Lower leg skin (tissue), 4 donors: ENCODE results near the gene PNMA5. TPM values are rescaled to one million over a fixed set of nuclear protein-coding genes. Genes with fewer than 3 reads are reported as not detected.

Experiments used
- DNase-seq, 2 donors: peaks; one replicate each; pipeline ENCODE4 v3.0.0-alpha.2; 2019; ENCODE audit warnings: low spot score in 2 of 2
- H3K4me3 ChIP-seq: fragments of 200-600 bp; sonication (generic); 2 replicates; pipeline ENCODE4 v1.5.1; 2017; ENCODE audit warnings: mild to moderate bottlenecking, low read depth; ENCODE audit not compliant: poor library complexity, severe bottlenecking
- CTCF ChIP-seq, 3 donors: fragments of 450-650 bp; IDR thresholded peaks; one replicate each; pipeline ENCODE4 v1.5.1; 2016; ENCODE audit warnings: antibody characterized with exemption in 3 of 3, mild to moderate bottlenecking in 3 of 3, moderate library complexity in 2 of 3
- POLR2A ChIP-seq, 2 donors: fragments of 450-650 bp; IDR thresholded peaks; one replicate each; pipeline ENCODE4 v1.6.1; 2016 to 2017; ENCODE audit warnings: antibody characterized with exemption in 2 of 2, mild to moderate bottlenecking in 1 of 2, moderate library complexity in 1 of 2
- WGBS, 2 donors: methylation state at CpG; one replicate each; pipeline ENCODE4 v1.1.5; 2018; 5-methylcytosine and 5-hydroxymethylcytosine counted together
- intact Hi-C: fragments of 100-400 bp; cut with DNase I; formaldehyde crosslinking; loops from one replicate; pipeline ENCODE4 v1.15.0; 2023; ENCODE audit warnings: low total_unique reads
- total RNA-seq, 4 donors: library from RNA; depleted of rRNA; stranded (reverse); fragments of >200 nt; gene quantifications; one replicate each; pipeline ENCODE4 v1.1.0, GENCODE V29; 2016

The PNMA5 gene
- total RNA-seq, 4 donors from 2014 or later, result not detected

- 60 to 81% methylated on average over 4 of the region's 4 CpGs for WGBS, 2 donors
- DNase-seq, result no peak
- H3K4me3 ChIP-seq, result no peak overlapping the region
- intact Hi-C loops, result no loop called here
- TF ChIP-seq CTCF (IDR thresholded peaks at IDR 0.05), result no peak
- no peak for TF ChIP-seq POLR2A (IDR thresholded peaks at IDR 0.05)
Observed at GRCh38 chrX:152949114-152949513, 44.8 kb downstream of the PNMA5 start.

GRCh38 chrX:152946681-152947080 is 47.2 kb downstream of the PNMA5 start:
- intact Hi-C loops, result no loop called here
- no peak for TF ChIP-seq POLR2A (IDR thresholded peaks at IDR 0.05)
- no peak for TF ChIP-seq CTCF (IDR thresholded peaks at IDR 0.05)
- DNase-seq, result no peak
- WGBS, 2 donors, result 89 to 96% methylated on average over 5 of the region's 6 CpGs
- no peak overlapping the region for H3K4me3 ChIP-seq

- DNase-seq, result no peak
- TF ChIP-seq POLR2A (IDR thresholded peaks at IDR 0.05) (no peak), CTCF (IDR thresholded peaks at IDR 0.05) (no peak)
- WGBS, 2 donors, result 85 to 93% methylated on average over 9 to 11 of the region's 11 CpGs
- no peak overlapping the region for H3K4me3 ChIP-seq
- intact Hi-C loops, result no loop called here
Observed at GRCh38 chrX:152945021-152945979, 48.6 kb downstream of the PNMA5 start.

- no peak for DNase-seq
- no peak overlapping the region for H3K4me3 ChIP-seq
- intact Hi-C loops, result no loop called here
- TF ChIP-seq POLR2A (IDR thresholded peaks at IDR 0.05), result no peak
- no peak for TF ChIP-seq CTCF (IDR thresholded peaks at IDR 0.05)
- 100% methylated on average over 1 of the region's 1 CpG for WGBS, 2 donors
Observed at GRCh38 chrX:152943826-152944225, 50.1 kb downstream of the PNMA5 start.

GRCh38 chrX:152942077-152942442 is 51.9 kb downstream of the PNMA5 start:
- intact Hi-C loops, result no loop called here
- peak in 1 of 2 donors; percentile 14 for DNase-seq
- WGBS, 2 donors, result 16 to 54% methylated on average over 8 to 11 of the region's 11 CpGs
- no peak overlapping the region for H3K4me3 ChIP-seq
- TF ChIP-seq CTCF (IDR thresholded peaks at IDR 0.05) (no peak), POLR2A (IDR thresholded peaks at IDR 0.05) (no peak)
